Mesendoderm (in vitro differentiated cells): Measurements from ENCODE around the gene CRTAC1.

Experiments used
- DNase-seq: peaks from one replicate; pipeline ENCODE4 v3.0.0; 2013
- H2AK5ac ChIP-seq: 2 replicates; pipeline ENCODE4 v1.6.1; 2013; ENCODE audit warnings: low read length, inconsistent platforms
- H2BK120ac ChIP-seq: 2 replicates; pipeline ENCODE4 v1.6.1; 2013; ENCODE audit warnings: low read depth, mild to moderate bottlenecking, low read length, moderate library complexity, mixed read lengths
- H2BK15ac ChIP-seq: replicated peaks from 2 replicates; pipeline ENCODE4 v1.6.1; 2013; ENCODE audit warnings: low read depth, mild to moderate bottlenecking, moderate library complexity
- H2BK5ac ChIP-seq: 2 replicates; pipeline ENCODE4 v1.6.1; 2013; ENCODE audit warnings: low read length, inconsistent platforms
- H3K18ac ChIP-seq: 2 replicates; pipeline ENCODE4 v1.6.1; 2013; ENCODE audit warnings: mild to moderate bottlenecking, low read length, mixed read lengths
- H3K23ac ChIP-seq: one replicate; pipeline ENCODE4 v1.6.1; 2013; ENCODE audit warnings: low read length
- H3K27ac ChIP-seq: 2 replicates; pipeline ENCODE4 v1.5.1; 2013; ENCODE audit warnings: low read depth, mild to moderate bottlenecking, inconsistent platforms, low read length, moderate library complexity
- H3K27me3 ChIP-seq: 2 replicates; pipeline ENCODE4 v1.6.1; 2013; ENCODE audit warnings: low read length, control low read depth, mild to moderate bottlenecking, inconsistent platforms; ENCODE audit not compliant: insufficient read depth, poor library complexity
- H3K36me3 ChIP-seq: 2 replicates; pipeline ENCODE4 v1.6.1; 2013; ENCODE audit warnings: low read length, inconsistent platforms; ENCODE audit not compliant: control insufficient read depth, insufficient read depth
- H3K4ac ChIP-seq: one replicate; pipeline ENCODE4 v1.6.1; 2013; ENCODE audit warnings: low read depth, mild to moderate bottlenecking, low read length, moderate library complexity
- H3K4me1 ChIP-seq: 2 replicates; pipeline ENCODE4 v1.6.1; 2013; ENCODE audit warnings: low read depth, low read length, inconsistent platforms; ENCODE audit not compliant: control insufficient read depth
- H3K4me2 ChIP-seq: 2 replicates; pipeline ENCODE4 v1.6.1; 2013; ENCODE audit warnings: low read length
- H3K4me3 ChIP-seq: 2 replicates; pipeline ENCODE4 v1.5.1; 2013; ENCODE audit warnings: mild to moderate bottlenecking, low read length
- H3K56ac ChIP-seq: one replicate; pipeline ENCODE4 v1.6.1; 2013; ENCODE audit warnings: low read length
- H3K79me1 ChIP-seq: 2 replicates; pipeline ENCODE4 v1.6.1; 2013; ENCODE audit warnings: low read length, inconsistent platforms
- H3K79me2 ChIP-seq: 2 replicates; pipeline ENCODE4 v1.6.1; 2013; ENCODE audit warnings: mild to moderate bottlenecking, low read length; ENCODE audit not compliant: control insufficient read depth, insufficient read depth
- H3K9ac ChIP-seq: 2 replicates; pipeline ENCODE4 v1.6.1; 2013; ENCODE audit warnings: low read length, inconsistent platforms
- H4K5ac ChIP-seq: one replicate; pipeline ENCODE4 v1.6.1; 2013; ENCODE audit warnings: low read length
- H4K8ac ChIP-seq: one replicate; pipeline ENCODE4 v1.6.1; 2013; ENCODE audit warnings: low read depth, mild to moderate bottlenecking, control low read depth, low read length, moderate library complexity
- WGBS: extraction: QIAGEN DNeasy Blood & Tissue Kit; methylation state at CpG from one replicate; pipeline ENCODE4 v1.1.7; 2013; ENCODE audit warnings: low lambda C conversion rate, missing lambda C conversion rate; ENCODE audit not compliant: insufficient coverage; ENCODE audit errors: extremely low coverage; 5-methylcytosine and 5-hydroxymethylcytosine counted together

CRTAC1 gene

DNA sequence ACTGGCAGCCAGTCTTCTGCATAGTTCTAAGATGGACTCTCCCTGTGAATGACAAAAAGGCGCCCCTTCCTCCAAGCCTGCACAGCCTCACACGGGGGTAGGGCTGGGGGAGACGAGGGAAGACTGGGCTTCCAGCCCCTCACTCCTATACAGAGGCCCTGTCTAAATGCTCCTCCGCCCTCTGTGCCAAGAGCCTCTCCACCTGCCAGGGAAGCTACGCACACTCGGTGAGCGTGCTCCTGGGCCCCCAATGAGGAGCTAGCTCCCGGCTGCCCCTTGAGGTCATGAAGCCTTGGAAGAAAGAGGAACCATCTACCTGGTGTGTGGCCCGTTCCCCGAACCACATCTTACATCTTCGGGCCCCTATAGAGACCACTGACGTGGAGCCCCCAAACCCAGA, 54.8 kb downstream of the CRTAC1 start:
- Histone ChIP-seq H4K8ac (no peak overlapping the region), H3K27me3 (peaks cover 24% of the 10 kb centered on the region), H3K4me3 (no peak overlapping the region), H3K4ac (no peak overlapping the region), H2BK15ac (no peak overlapping the region), H3K79me1 (no peaks in the 10 kb centered on the region), H2BK5ac (no peak overlapping the region), H3K4me2 (no peak overlapping the region), H3K9ac (no peak overlapping the region), H3K18ac (no peak overlapping the region), H3K27ac (no peak overlapping the region), H3K79me2 (no peaks in the 10 kb centered on the region), H3K4me1 (peaks cover 3% of the 10 kb centered on the region), H2AK5ac (no peak overlapping the region), H3K56ac (no peak overlapping the region), H4K5ac (no peak overlapping the region), H3K23ac (no peak overlapping the region), H2BK120ac (no peak overlapping the region), H3K36me3 (no peaks in the 10 kb centered on the region)
- DNase-seq = no peak
- no CpG with 5 or more reads among the region's 12 CpGs for WGBS

DNA sequence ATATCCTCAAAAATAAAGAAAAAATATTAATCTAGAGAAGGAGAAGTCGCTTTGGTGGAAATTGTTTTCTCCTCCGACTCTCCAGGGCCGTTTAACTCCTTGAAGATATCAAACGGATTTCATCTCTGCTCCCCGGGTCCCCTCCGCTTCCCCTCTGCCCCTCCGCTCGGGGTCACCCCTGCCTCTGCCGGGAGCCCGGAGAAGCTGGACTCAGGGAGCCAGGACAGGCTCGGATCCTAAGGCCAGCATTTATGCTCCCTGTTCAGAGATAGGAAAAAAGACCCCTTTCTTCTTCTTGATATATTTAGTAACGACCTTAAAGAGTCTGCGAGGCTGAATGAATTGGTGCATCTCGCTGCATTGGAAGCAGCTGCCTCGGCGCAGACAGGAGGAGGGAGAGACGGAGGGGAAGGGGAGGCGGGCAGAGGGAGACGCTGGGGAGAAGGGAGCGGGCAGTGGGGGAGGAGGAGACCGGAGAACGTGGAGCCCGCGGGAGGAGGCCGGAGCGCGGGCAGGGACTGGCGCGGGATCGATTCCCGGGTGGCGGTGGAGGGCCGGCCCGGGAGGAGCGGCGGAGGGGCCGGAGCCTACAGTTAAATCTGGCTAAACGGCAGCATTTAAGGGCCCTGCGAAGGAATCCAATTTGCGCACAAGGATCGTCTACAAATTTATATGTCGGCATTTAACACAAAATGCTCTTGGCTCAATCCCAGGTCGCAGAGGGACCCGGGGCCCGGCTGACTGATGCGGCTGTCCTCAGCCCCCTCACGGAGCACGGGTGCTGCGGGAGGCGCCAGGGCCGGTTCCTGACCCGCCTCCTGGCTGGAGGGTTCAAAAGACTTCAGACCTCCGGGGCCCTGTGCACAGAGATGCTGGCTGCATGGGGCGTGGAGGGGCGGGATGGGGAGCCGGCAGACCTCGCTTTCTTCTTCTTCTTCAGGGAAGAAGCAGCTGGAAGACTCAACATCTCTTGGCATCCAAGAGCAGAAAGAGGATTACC, 55.6 kb downstream of the CRTAC1 start:
- Histone ChIP-seq H3K4me3 (no peak overlapping the region), H2BK15ac (no peak overlapping the region), H3K56ac (peak overlapping the region; percentile 56), H3K27ac (no peak overlapping the region), H3K36me3 (no peaks in the 10 kb centered on the region), H2AK5ac (no peak overlapping the region), H3K79me2 (no peaks in the 10 kb centered on the region), H3K9ac (no peak overlapping the region), H3K18ac (no peak overlapping the region), H3K4me2 (peak overlapping the region; percentile 54), H3K4me1 (peaks cover 3% of the 10 kb centered on the region), H3K27me3 (peaks cover 24% of the 10 kb centered on the region), H3K23ac (no peak overlapping the region), H4K5ac (no peak overlapping the region), H3K4ac (no peak overlapping the region), H2BK5ac (no peak overlapping the region), H3K79me1 (no peaks in the 10 kb centered on the region), H2BK120ac (no peak overlapping the region), H4K8ac (no peak overlapping the region)
- no CpG with 5 or more reads among the region's 57 CpGs for WGBS
- peak; percentile 39 for DNase-seq

DNA sequence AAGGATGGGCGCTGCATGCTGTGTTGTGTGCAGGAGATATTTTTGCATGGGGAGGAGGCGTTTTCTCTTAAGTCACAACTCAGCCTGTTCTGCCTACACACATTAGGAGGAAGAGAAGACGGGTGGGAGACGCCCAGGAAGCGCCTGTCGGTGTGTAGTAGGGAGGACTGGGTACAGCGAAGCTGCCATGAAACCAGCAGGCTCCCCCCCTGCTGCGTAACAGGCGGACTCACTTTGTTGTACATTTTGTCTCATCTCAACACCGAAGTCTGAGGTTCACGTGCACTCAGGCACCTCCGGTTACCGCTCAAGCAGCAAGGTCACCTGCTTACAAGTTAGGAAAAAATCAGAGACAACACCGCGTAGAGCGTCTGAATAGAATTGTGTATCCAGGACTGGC, 56.3 kb downstream of the CRTAC1 start:
- H3K4me3 ChIP-seq = no peak overlapping the region
- WGBS = no CpG with 5 or more reads among the region's 16 CpGs
- H3K23ac ChIP-seq = no peak overlapping the region

DNA sequence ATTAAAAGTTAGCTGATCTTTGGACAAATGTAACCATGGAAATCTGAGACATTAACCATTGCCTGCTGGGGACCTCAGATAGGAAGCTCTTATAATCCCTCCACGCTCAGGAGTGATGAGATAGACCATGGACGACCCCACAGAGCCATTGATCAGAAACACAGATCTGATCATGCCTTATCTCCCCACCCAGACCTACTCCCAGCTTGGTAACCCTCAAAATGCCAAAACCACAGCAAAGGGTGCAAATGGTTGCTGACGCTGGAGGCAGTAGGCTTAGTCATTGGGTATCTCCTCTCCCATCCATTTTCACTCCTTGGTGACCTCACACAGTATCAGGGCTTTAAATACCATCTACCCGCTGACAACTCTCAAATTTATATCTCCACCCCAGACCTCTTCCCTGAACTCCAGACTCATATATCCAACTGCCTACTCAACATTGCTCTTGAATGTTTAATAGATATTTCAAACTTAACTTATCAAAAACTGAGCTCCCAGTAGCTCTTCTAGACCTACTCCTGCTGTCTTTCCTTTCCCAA, 60.8 kb downstream of the CRTAC1 start:
- H4K5ac ChIP-seq = no peak overlapping the region
- WGBS = no CpG with 5 or more reads among the region's 4 CpGs
- H3K27me3 ChIP-seq = peaks cover 8% of the 10 kb centered on the region

More for the DNA sequence above, 56.3 kb downstream of the CRTAC1 start:
- H4K5ac ChIP-seq = no peak overlapping the region
- no peak overlapping the region for H2BK5ac ChIP-seq
- H3K79me1 ChIP-seq = no peaks in the 10 kb centered on the region
- no peak overlapping the region for H2BK120ac ChIP-seq
- H2BK15ac ChIP-seq = no peak overlapping the region
- peak; percentile 10 for DNase-seq
- no peak overlapping the region for H3K18ac ChIP-seq
- no peak overlapping the region for H4K8ac ChIP-seq
- H2AK5ac ChIP-seq = no peak overlapping the region
- H3K79me2 ChIP-seq = no peaks in the 10 kb centered on the region
- no peak overlapping the region for H3K27ac ChIP-seq
- H3K36me3 ChIP-seq = no peaks in the 10 kb centered on the region
- H3K27me3 ChIP-seq = peaks cover 24% of the 10 kb centered on the region
- peak overlapping the region; percentile 54 for H3K4me2 ChIP-seq
- H3K4ac ChIP-seq = no peak overlapping the region
- H3K9ac ChIP-seq = no peak overlapping the region
- H3K56ac ChIP-seq = peak overlapping the region; percentile 25
- H3K4me1 ChIP-seq = peaks cover 3% of the 10 kb centered on the region

DNA sequence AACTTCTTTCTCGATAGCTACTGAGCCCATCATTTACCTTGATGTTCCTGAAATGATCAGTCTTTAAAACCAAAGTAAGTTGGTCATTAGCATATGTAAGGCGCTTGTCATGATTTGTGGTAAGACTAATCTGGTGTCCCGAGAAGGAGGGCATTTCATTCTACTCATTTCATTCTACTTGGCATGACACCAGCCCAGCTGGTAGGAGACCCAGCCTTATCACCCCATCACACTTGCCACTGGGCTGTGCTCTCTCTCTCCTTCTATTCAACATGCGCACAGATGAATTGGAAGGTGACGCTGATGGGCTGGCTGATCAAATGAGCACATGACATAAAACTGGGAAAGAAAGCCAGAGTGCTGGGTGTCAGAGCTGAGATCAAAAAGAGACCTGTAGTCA, 65.7 kb downstream of the CRTAC1 start:
- Histone ChIP-seq H3K79me1 (no peaks in the 10 kb centered on the region), H3K4me2 (no peak overlapping the region), H2BK120ac (no peak overlapping the region), H3K4ac (no peak overlapping the region), H3K23ac (no peak overlapping the region), H3K9ac (no peak overlapping the region), H3K79me2 (no peaks in the 10 kb centered on the region), H2BK5ac (no peak overlapping the region), H3K56ac (no peak overlapping the region), H3K18ac (no peak overlapping the region), H3K4me3 (no peak overlapping the region), H3K27me3 (no peaks in the 10 kb centered on the region), H2BK15ac (no peak overlapping the region), H3K4me1 (no peaks in the 10 kb centered on the region), H2AK5ac (no peak overlapping the region), H3K36me3 (no peaks in the 10 kb centered on the region), H4K5ac (no peak overlapping the region), H3K27ac (no peak overlapping the region), H4K8ac (no peak overlapping the region)
- DNase-seq = no peak
- no CpG with 5 or more reads among the region's 5 CpGs for WGBS

More for the DNA sequence above, 60.8 kb downstream of the CRTAC1 start:
- H3K23ac ChIP-seq = no peak overlapping the region
- H4K8ac ChIP-seq = no peak overlapping the region
- peaks cover 3% of the 10 kb centered on the region for H3K4me1 ChIP-seq
- H3K9ac ChIP-seq = no peak overlapping the region
- H3K36me3 ChIP-seq = no peaks in the 10 kb centered on the region
- no peak overlapping the region for H2AK5ac ChIP-seq
- no peak overlapping the region for H3K4me2 ChIP-seq
- H3K79me2 ChIP-seq = no peaks in the 10 kb centered on the region
- no peak overlapping the region for H3K4ac ChIP-seq
- no peak overlapping the region for H3K56ac ChIP-seq
- no peak overlapping the region for H2BK120ac ChIP-seq
- DNase-seq = no peak
- H3K18ac ChIP-seq = no peak overlapping the region
- no peak overlapping the region for H2BK15ac ChIP-seq
- no peak overlapping the region for H2BK5ac ChIP-seq
- H3K79me1 ChIP-seq = no peaks in the 10 kb centered on the region
- H3K4me3 ChIP-seq = no peak overlapping the region
- H3K27ac ChIP-seq = no peak overlapping the region
